Adrenal gland (tissue), 12 donors: ENCODE results near the gene PLGRKT. TPM values are rescaled to one million over a fixed set of nuclear protein-coding genes. Genes with fewer than 3 reads are reported as not detected.
"Not testable (repeated sequence)": the region's sequence is repeated elsewhere in the genome, so short reads cannot be mapped to it uniquely, and the experiment has no call there.

Experiments used
- DNase-seq, 7 donors: peaks; one replicate each; pipeline ENCODE4 v3.0.0-alpha.2; 2019 to 2020
- H3K27ac ChIP-seq, 5 donors: fragments of 200-600 bp; sonication (generic) in 4 of 5; 1 replicate in 3 of 5; 2 replicates in 2 of 5; pipeline versions ENCODE4 v1.5.1 to v1.8.0; 2016 to 2020; ENCODE audit warnings: mild to moderate bottlenecking in 1 of 5
- H3K27me3 ChIP-seq: fragments of 200-600 bp; 2 replicates; pipeline ENCODE4 v1.8.0; 2021
- H3K36me3 ChIP-seq, 2 donors: fragments of 200-600 bp; replicated peaks in 1 of 2; 1 replicate in 1 of 2; 2 replicates in 1 of 2; pipeline versions ENCODE4 v1.5.1 to v1.8.0; 2018 to 2022
- H3K4me1 ChIP-seq, 2 donors: fragments of 200-600 bp; replicated peaks in 1 of 2; 1 replicate in 1 of 2; 2 replicates in 1 of 2; pipeline versions ENCODE4 v1.5.1 to v1.8.0; 2018 to 2021
- H3K4me3 ChIP-seq, 4 donors: fragments of 200-600 bp; sonication (generic) in 3 of 4; one replicate each; pipeline ENCODE4 v1.5.1; 2016 to 2018
- H3K9me3 ChIP-seq, 3 donors: fragments of 200-600 bp; sonication (generic) in 1 of 3; replicated peaks in 1 of 3; 1 replicate in 2 of 3; 2 replicates in 1 of 3; pipeline versions ENCODE4 v1.5.1 to v1.8.0; 2016 to 2021
- CTCF ChIP-seq, 6 experiments: fragments of 450-650 bp in 4 of 6; fragments of 200-600 bp in 2 of 6; sonication (generic) in 1 of 6; IDR thresholded peaks; 1 replicate in 5 of 6; 2 replicates in 1 of 6; pipeline versions ENCODE4 v1.5.1 to v1.8.0; 2016 to 2021; ENCODE audit warnings: antibody characterized with exemption in 6 of 6, mild to moderate bottlenecking in 2 of 6, moderate library complexity in 1 of 6
- POLR2A ChIP-seq, 2 donors: fragments of 450-650 bp; IDR thresholded peaks; one replicate each; pipeline ENCODE4 v1.6.1; 2017; ENCODE audit warnings: antibody characterized with exemption in 2 of 2, mild to moderate bottlenecking in 2 of 2, moderate library complexity in 1 of 2
- WGBS, 4 donors: extraction: QIAGEN DNeasy Blood & Tissue Kit in 2 of 4; methylation state at CpG; one replicate each; pipeline versions ENCODE4 v1.1.5 to v1.1.7; 2013 to 2017; 5-methylcytosine and 5-hydroxymethylcytosine counted together
- intact Hi-C, 2 donors: fragments of 100-400 bp; cut with DNase I; formaldehyde crosslinking; loops; one replicate each; pipeline versions ENCODE4 v1.14.1 to v1.15.0; 2022 to 2023
- polyA plus RNA-seq, 3 donors: library from polyadenylated mRNA; stranded (reverse); fragments of 200-250 nt in 2 of 3; fragments of 350-450 nt in 1 of 3; fragmentation: Illumina TruSeq in 1 of 3; extraction: RNeasy Lipid Tissue Mini Kit (QIAGEN cat#74804) in 1 of 3; gene quantifications; one replicate each; pipeline ENCODE4 v1.2.3, GENCODE V29; 2013 to 2014
- total RNA-seq, 9 donors: library from RNA; depleted of rRNA in 4 of 9; stranded (reverse); fragments of >200 nt in 4 of 9; fragments of 120-200 nt in 1 of 9; fragmentation: NEBNext Ultra II Directional in 1 of 9; extraction: Animal tissue kit (Norgen Biotek cat#: 25700) in 1 of 9; gene quantifications; one replicate each; pipeline versions ENCODE4 v1.1.0 to v1.2.4, GENCODE V29; 2013 to 2023
- donor health status: healthy with polysubstance abuse.
- donor health status: Bipolar disorder and iron deficiency.
- donor health status: DM: yes; HTN: yes; CAD: no.
- donor health status: DM: no; HTN: no; CAD: no.
- donor health status: DM: no; HTN: no; CAD: no.
- donor health status: DM: yes; HTN: yes; CAD: no.

PLGRKT gene
- total and polyA plus RNA-seq, 12 donors: 7.2 to 32.0 (median 20.7) TPM

DNA sequence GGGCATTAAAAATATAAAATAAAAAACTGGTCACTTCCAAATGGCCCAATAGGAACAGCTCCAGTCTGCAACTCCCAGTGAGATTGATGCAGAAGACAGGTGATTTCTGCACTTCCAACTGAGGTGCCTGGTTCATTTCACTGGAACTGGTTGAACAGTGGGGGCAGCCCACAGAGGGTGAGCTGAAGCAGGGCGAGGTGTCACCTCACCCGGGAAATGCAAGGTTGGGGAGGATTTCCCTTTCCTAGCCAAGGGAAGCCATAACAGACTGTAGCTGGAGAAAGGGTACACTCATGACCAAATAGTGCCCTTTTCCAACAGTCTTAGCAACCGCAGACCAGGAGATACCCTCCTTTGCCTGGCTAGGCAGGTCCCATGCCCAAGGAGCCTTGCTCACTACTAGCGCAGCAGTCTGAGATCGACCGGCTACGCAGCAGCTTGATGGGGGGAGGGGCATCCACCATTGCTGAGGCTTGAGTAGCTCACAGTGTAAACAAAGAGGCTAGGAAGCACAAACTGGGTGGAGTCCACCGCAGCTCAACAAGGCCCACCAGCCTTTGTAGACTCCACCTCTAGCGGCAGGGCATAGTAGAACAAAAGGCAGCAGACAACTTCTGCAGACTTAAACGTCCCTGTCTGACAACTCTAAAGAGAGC is 110.7 kb downstream of the PLGRKT start:
- Histone ChIP-seq H3K36me3 (no peaks in the 10 kb centered on the region), H3K27ac (no peak overlapping the region), H3K27me3 (no peaks in the 10 kb centered on the region), H3K4me3 (no peak overlapping the region), H3K4me1 (no peaks in the 10 kb centered on the region), H3K9me3 (no peaks in the 10 kb centered on the region)
- no peak for TF ChIP-seq CTCF (IDR thresholded peaks at IDR 0.05)
- no peak for TF ChIP-seq POLR2A (IDR thresholded peaks at IDR 0.05)
- DNase-seq: peak in 1 of 7 donors; percentile 10
- WGBS, 4 donors: 52 to 77% (median 61%) methylated on average over 10 of the region's 10 CpGs
- intact Hi-C loops: no loop called here

DNA sequence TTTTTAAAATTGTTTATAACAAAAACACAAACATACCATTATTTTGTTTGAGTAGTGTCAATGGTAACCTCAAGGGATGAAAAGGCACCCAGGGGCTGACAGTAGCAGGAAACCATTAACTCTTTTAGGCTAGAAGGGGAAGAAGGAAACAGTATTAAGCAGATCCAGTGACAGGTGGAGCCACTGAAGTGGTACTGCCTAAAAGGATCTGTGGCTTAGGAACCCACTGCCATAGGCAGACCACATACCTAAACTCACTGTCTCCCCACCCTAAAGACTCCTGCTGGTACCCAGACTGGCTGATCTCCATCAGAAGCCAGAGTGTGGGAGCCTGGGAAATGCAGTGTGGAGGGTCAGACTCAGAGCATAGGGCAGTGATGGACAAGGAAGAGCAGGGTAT is 111.5 kb downstream of the PLGRKT start:
- Histone ChIP-seq H3K4me3 (no peak overlapping the region), H3K27me3 (no peaks in the 10 kb centered on the region), H3K36me3 (no peaks in the 10 kb centered on the region), H3K27ac (no peak overlapping the region), H3K4me1 (no peaks in the 10 kb centered on the region), H3K9me3 (no peaks in the 10 kb centered on the region)
- TF ChIP-seq CTCF (IDR thresholded peaks at IDR 0.05) (no peak), POLR2A (IDR thresholded peaks at IDR 0.05) (no peak)
- intact Hi-C loops: no loop called here
- DNase-seq: no peak

DNA sequence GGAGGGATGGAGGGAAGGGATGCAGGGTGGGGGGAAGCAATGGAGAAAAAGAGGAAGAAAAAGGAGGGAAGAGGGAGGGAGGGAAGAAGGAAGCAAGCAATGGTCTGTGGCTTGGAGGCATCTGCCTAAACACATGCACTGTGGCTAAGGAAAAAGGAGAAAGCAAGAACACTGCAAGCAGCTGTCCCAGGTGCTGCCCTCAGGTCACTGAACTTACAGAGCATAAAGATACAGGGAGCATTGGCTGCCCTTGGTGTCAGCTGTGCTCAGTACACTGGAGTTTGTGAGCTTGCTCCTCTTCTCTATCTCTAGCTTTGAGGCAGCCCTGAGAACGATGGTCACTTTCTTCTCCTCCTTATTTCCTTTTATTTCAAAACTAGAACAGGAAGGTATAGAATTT is 116.1 kb downstream of the PLGRKT start:
- H3K4me3 ChIP-seq, intact Hi-C loops, H3K4me1 ChIP-seq, DNase-seq, H3K27ac ChIP-seq, H3K36me3 ChIP-seq, H3K9me3 ChIP-seq, H3K27me3 ChIP-seq: not testable (repeated sequence)
- WGBS, 4 donors: 48 to 92% (median 54%) methylated on average over 1 of the region's 1 CpG

GRCh38 chr9:5321058-5321457 is 116.7 kb downstream of the PLGRKT start:
- Histone ChIP-seq H3K27ac (no peak overlapping the region), H3K4me1 (no peaks in the 10 kb centered on the region)
- WGBS, 4 donors: 4 to 18% (median 14%) methylated on average over 1 of the region's 1 CpG

GRCh38 chr9:5316406-5316805 is 121.3 kb downstream of the PLGRKT start:
- H3K27ac ChIP-seq, H3K27me3 ChIP-seq, H3K36me3 ChIP-seq, intact Hi-C loops, H3K4me1 ChIP-seq, DNase-seq, H3K4me3 ChIP-seq: not testable (repeated sequence)
- WGBS, 4 donors: 83 to 100% (median 99%) methylated on average over 1 of the region's 1 CpG
- H3K9me3 ChIP-seq: peaks cover 0 to 11% (median 0%) of the 10 kb centered on the region in 3 donors

More at GRCh38 chr9:5321058-5321457, 116.7 kb downstream of the PLGRKT start:
- H3K9me3 ChIP-seq: peaks cover 0 to 2% (median 0%) of the 10 kb centered on the region in 3 donors
- H3K27me3 ChIP-seq: no peaks in the 10 kb centered on the region
- no peak for DNase-seq
- no peak overlapping the region for H3K4me3 ChIP-seq
- H3K36me3 ChIP-seq: no peaks in the 10 kb centered on the region
- TF ChIP-seq CTCF (IDR thresholded peaks at IDR 0.05) (no peak), POLR2A (IDR thresholded peaks at IDR 0.05) (no peak)
- intact Hi-C loops: no loop called here
